ENCODE data around the gene NEDD4.

- TF ChIP-seq, protein P1, sequence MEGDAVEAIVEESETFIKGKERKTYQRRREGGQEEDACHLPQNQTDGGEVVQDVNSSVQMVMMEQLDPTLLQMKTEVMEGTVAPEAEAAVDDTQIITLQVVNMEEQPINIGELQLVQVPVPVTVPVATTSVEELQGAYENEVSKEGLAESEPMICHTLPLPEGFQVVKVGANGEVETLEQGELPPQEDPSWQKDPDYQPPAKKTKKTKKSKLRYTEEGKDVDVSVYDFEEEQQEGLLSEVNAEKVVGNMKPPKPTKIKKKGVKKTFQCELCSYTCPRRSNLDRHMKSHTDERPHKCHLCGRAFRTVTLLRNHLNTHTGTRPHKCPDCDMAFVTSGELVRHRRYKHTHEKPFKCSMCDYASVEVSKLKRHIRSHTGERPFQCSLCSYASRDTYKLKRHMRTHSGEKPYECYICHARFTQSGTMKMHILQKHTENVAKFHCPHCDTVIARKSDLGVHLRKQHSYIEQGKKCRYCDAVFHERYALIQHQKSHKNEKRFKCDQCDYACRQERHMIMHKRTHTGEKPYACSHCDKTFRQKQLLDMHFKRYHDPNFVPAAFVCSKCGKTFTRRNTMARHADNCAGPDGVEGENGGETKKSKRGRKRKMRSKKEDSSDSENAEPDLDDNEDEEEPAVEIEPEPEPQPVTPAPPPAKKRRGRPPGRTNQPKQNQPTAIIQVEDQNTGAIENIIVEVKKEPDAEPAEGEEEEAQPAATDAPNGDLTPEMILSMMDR (IDR thresholded peaks at IDR 0.05; ENCODE audit: low read length), result no peak
- no peak for TF ChIP-seq EZH2 (IDR thresholded peaks at IDR 0.05; ENCODE audit: borderline replicate concordance, low read length)
These were observed 197.0 kb downstream of the NEDD4 start for GRCh38 chr15:55796321-55796965.

Data from OCI-LY1 (cell line).